ENCODE results near the gene CFAP43. TPM values are rescaled to one million over a fixed set of nuclear protein-coding genes. Genes with fewer than 3 reads are reported as not detected.

Gene CFAP43
- total RNA-seq, 1 donor from 2014 or later = not detected

Small RNA genes lying within 50 kb of the gene (microRNA-seq; reads per million reads assigned to microRNA genes)
- not detected for gene MIR4482 (ENCODE audit: borderline number of aligned reads)
- not detected for gene MIR609 (ENCODE audit: borderline number of aligned reads)

Other genes starting within 250 kb of the CFAP43 start
- gene COL17A1, start 146.5 kb downstream of the CFAP43 start, total RNA-seq = 0.32 TPM
- gene SFR1, start 110.2 kb downstream of the CFAP43 start, total RNA-seq = 5.2 TPM
- 163 TPM for gene GSTO1, start 22.5 kb upstream of the CFAP43 start, total RNA-seq
- 1.1 TPM for gene GSTO2, start 36.8 kb upstream of the CFAP43 start, total RNA-seq
- 27.6 TPM for gene ITPRIP, start 106.1 kb upstream of the CFAP43 start, total RNA-seq
- gene CFAP58, start 121.5 kb upstream of the CFAP43 start, total RNA-seq = 1.2 TPM